ENCODE data around the gene LTB. TPM values are rescaled to one million over a fixed set of nuclear protein-coding genes. Genes with fewer than 3 reads are reported as not detected.

Gene LTB
- total RNA-seq, 1 experiment from 2014 or later: not detected

- H3K36me3 Mint-ChIP-seq (ENCODE audit: insufficient read depth, unreplicated experiment): peaks cover 35% of the 10 kb centered on the region
- H3K27ac Mint-ChIP-seq (ENCODE audit: unreplicated experiment): peak within 1 kb of the TSS; percentile 64
- H3K9me3 ChIP-seq: no peaks in the 10 kb centered on the region
- peak; percentile 93 to 98 for TF ChIP-seq CTCF (IDR thresholded peaks at IDR 0.05; ENCODE audit: insufficient read depth in 1 of 2, low read depth in 1 of 2, low read length in 1 of 2, severe bottlenecking in 1 of 2, unreplicated experiment in 1 of 2)
- CTCF ChIA-PET: interaction anchor here (0.6 to 2.7 kb wide), 8 partner anchors 28 to 1093 kb away, joined by 3 to 20 read pairs (median 4); partner anchors contain the start of gene APOM
- no peaks in the 10 kb centered on the region for H3K36me3 ChIP-seq (ENCODE audit: control insufficient read depth, insufficient read depth, low read length)
- H3K27me3 ChIP-seq (replicated peaks; ENCODE audit: control insufficient read depth, insufficient read depth, low read length): no peaks in the 10 kb centered on the region
- no TSS peak for BruUV-seq (replicated peaks)
- intact Hi-C loops (cut with micrococcal nuclease; ENCODE audit: unreplicated experiment): loop anchor here (1.0 to 5.0 kb wide), 7 partner anchors 38 to 191 kb away; partner anchors contain the start of genes APOM, CLIC1, CSNK2B and LY6G5B
- H3K27me3 Mint-ChIP-seq (ENCODE audit: insufficient read depth, unreplicated experiment): no peaks in the 10 kb centered on the region
- H3K4me3 ChIP-seq (ENCODE audit: low read depth, low read length): peak within 1 kb of the TSS; percentile 44
- POLR2A ChIA-PET: no interaction called here
- peaks cover 6% of the 10 kb centered on the region for H3K4me1 ChIP-seq
- peak within 1 kb of the TSS; percentile 87 for H3K4me3 Mint-ChIP-seq (ENCODE audit: unreplicated experiment)
- H3K9me3 Mint-ChIP-seq (ENCODE audit: unreplicated experiment): no peaks in the 10 kb centered on the region
- peaks cover 12% of the 10 kb centered on the region for H3K4me1 Mint-ChIP-seq (ENCODE audit: low read depth, unreplicated experiment)
- peak; percentile 93 to 94 for DNase-seq
Observed at GRCh38 chr6:31546339-31546957, 35.8 kb downstream of the LTB start, which contains the start of gene ATP6V1G2. ATP6V1G2 (minus strand) TSS chr6:31546608; CDS start chr6:31546559, 49 bp downstream.

GRCh38 chr6:31545291-31545690, 36.9 kb downstream of the LTB start:
- no peak for TF ChIP-seq CTCF (IDR thresholded peaks at IDR 0.05; ENCODE audit: insufficient read depth in 1 of 2, low read depth in 1 of 2, low read length in 1 of 2, severe bottlenecking in 1 of 2, unreplicated experiment in 1 of 2)
- intact Hi-C loops (cut with micrococcal nuclease; ENCODE audit: unreplicated experiment): loop anchor here (5.0 kb wide), 2 partner anchors 122 to 192 kb away; partner anchors contain the start of genes CLIC1, CSNK2B and LY6G5B
- no peak overlapping the region for H3K27ac Mint-ChIP-seq (ENCODE audit: unreplicated experiment)
- BruUV-seq (replicated peaks): no TSS peak
- H3K36me3 ChIP-seq (ENCODE audit: control insufficient read depth, insufficient read depth, low read length): no peaks in the 10 kb centered on the region
- H3K27me3 Mint-ChIP-seq (ENCODE audit: insufficient read depth, unreplicated experiment): no peaks in the 10 kb centered on the region
- H3K4me3 ChIP-seq (ENCODE audit: low read depth, low read length): no peak overlapping the region
- H3K4me3 Mint-ChIP-seq (ENCODE audit: unreplicated experiment): no peak overlapping the region
- CTCF ChIA-PET: interaction anchor here (2.7 kb wide), 1 partner anchor 53 kb away, joined by 20 read pairs; no protein-coding TSS in a partner anchor
- H3K9me3 ChIP-seq: no peaks in the 10 kb centered on the region
- no peaks in the 10 kb centered on the region for H3K27me3 ChIP-seq (replicated peaks; ENCODE audit: control insufficient read depth, insufficient read depth, low read length)
- no peaks in the 10 kb centered on the region for H3K9me3 Mint-ChIP-seq (ENCODE audit: unreplicated experiment)
- peaks cover 6% of the 10 kb centered on the region for H3K4me1 ChIP-seq
- no peak for DNase-seq
- peaks cover 38% of the 10 kb centered on the region for H3K36me3 Mint-ChIP-seq (ENCODE audit: insufficient read depth, unreplicated experiment)
- H3K4me1 Mint-ChIP-seq (ENCODE audit: low read depth, unreplicated experiment): peaks cover 15% of the 10 kb centered on the region
- POLR2A ChIA-PET: no interaction called here

GRCh38 chr6:31544676-31545075, 37.5 kb downstream of the LTB start:
- Mint-ChIP-seq H3K27ac (ENCODE audit: unreplicated experiment) (no peak overlapping the region), H3K27me3 (ENCODE audit: insufficient read depth, unreplicated experiment) (no peaks in the 10 kb centered on the region), H3K4me1 (ENCODE audit: low read depth, unreplicated experiment) (peaks cover 20% of the 10 kb centered on the region), H3K4me3 (ENCODE audit: unreplicated experiment) (no peak overlapping the region), H3K36me3 (ENCODE audit: insufficient read depth, unreplicated experiment) (peaks cover 38% of the 10 kb centered on the region), H3K9me3 (ENCODE audit: unreplicated experiment) (no peaks in the 10 kb centered on the region)
- no peak overlapping the region for H3K4me3 ChIP-seq (ENCODE audit: low read depth, low read length)
- no peaks in the 10 kb centered on the region for H3K9me3 ChIP-seq
- no peak for DNase-seq
- BruUV-seq (replicated peaks): no TSS peak
- CTCF ChIA-PET: interaction anchor here (0.7 kb wide), 1 partner anchor 54 kb away, joined by 3 read pairs; no protein-coding TSS in a partner anchor
- H3K27me3 ChIP-seq (replicated peaks; ENCODE audit: control insufficient read depth, insufficient read depth, low read length): no peaks in the 10 kb centered on the region
- intact Hi-C loops (cut with micrococcal nuclease; ENCODE audit: unreplicated experiment): loop anchor here (5.0 kb wide), 2 partner anchors 123 to 193 kb away; partner anchors contain the start of genes CLIC1, CSNK2B and LY6G5B
- H3K36me3 ChIP-seq (ENCODE audit: control insufficient read depth, insufficient read depth, low read length): no peaks in the 10 kb centered on the region
- H3K4me1 ChIP-seq: peaks cover 6% of the 10 kb centered on the region
- POLR2A ChIA-PET: interaction anchor here (0.5 kb wide), 1 partner anchor 17 kb away, joined by 4 read pairs; no protein-coding TSS in a partner anchor
- TF ChIP-seq CTCF (IDR thresholded peaks at IDR 0.05; ENCODE audit: insufficient read depth in 1 of 2, low read depth in 1 of 2, low read length in 1 of 2, severe bottlenecking in 1 of 2, unreplicated experiment in 1 of 2): no peak
